ENCODE results near the gene SRD5A3. TPM values are rescaled to one million over a fixed set of nuclear protein-coding genes. Genes with fewer than 3 reads are reported as not detected.
A peak's percentile ranks its signal among the peaks of the same experiment; 100 is the strongest.
"Not testable (repeated sequence)": the region's sequence is repeated elsewhere in the genome, so short reads cannot be mapped to it uniquely, and the experiment has no call there.

The SRD5A3 gene
- total RNA-seq, 1 donor from 2014 or later = 22.7 TPM

DNA sequence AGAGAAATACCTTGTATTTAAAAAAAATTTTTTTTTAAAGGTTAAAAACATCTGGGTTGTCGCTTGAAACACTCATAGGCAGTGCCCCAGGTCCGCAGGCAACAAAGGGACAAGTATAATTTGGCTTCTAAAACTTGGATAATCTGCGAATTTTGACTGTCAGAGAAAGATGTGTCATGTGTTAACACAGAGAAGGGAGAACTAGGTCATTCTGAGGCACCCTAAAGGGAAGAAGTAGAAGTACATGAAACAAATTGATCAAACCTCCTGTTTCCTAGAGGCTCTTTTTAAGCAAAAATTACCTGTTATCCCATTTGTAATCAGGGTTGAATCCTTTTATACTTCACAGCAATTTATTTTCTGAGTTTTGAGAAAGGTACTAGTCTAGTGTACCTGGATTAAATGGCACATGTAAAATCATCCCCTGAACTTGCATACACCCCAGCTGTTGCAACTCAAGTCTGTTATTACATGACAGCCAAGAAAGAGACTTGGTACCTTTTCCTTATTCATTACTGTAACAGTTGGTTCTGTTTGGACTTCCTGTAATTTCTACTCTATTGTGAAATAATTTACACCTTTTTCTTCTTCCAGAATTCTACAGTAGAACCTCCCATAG lies 1.7 kb downstream of the SRD5A3 start:
- Histone ChIP-seq H3K36me3 (no peaks in the 10 kb centered on the region), H3F3A (ENCODE audit: low read depth) (peaks cover 40% of the 10 kb centered on the region), H3K4me1 (peaks cover 16% of the 10 kb centered on the region), H3K9ac (no peak overlapping the region), H3K9me3 (ENCODE audit: low read depth) (no peaks in the 10 kb centered on the region), H3K4me2 (no peak overlapping the region), H2AFZ (replicated peaks) (no peak overlapping the region), H3K27ac (no peak overlapping the region), H3K27me3 (peaks cover 10% of the 10 kb centered on the region), H3K79me2 (ENCODE audit: low read depth) (peaks cover 13% of the 10 kb centered on the region), H4K20me1 (ENCODE audit: low read depth) (no peaks in the 10 kb centered on the region), H3K4me3 (no peak overlapping the region)
- Mint-ChIP-seq H3K4me1 (peaks cover 8% of the 10 kb centered on the region), H3K4me3 (peak overlapping the region; percentile 88), H3K9me3 (peaks cover 5% of the 10 kb centered on the region), H3K27me3 (ENCODE audit: insufficient read depth, low read depth) (peaks cover 10% of the 10 kb centered on the region), H3K27ac (no peak overlapping the region), H3K36me3 (peaks cover 13% of the 10 kb centered on the region)
- TF ChIP-seq EZH2phosphoT487 (IDR thresholded peaks at IDR 0.05) = no peak
- no peak for TF ChIP-seq CTCF (IDR thresholded peaks at IDR 0.05)
- no peak for TF ChIP-seq EZH2 (IDR thresholded peaks at IDR 0.05)
- no peak for DNase-seq (ENCODE audit: low spot score)

- peaks cover 10% of the 10 kb centered on the region for H3K27me3 ChIP-seq
- no peak overlapping the region for H2AFZ ChIP-seq (replicated peaks)
- H3K4me3 ChIP-seq = no peak overlapping the region
- Mint-ChIP-seq H3K27me3 (ENCODE audit: insufficient read depth, low read depth) (peaks cover 10% of the 10 kb centered on the region), H3K4me3 (no peak overlapping the region), H3K4me1 (peaks cover 8% of the 10 kb centered on the region), H3K27ac (no peak overlapping the region), H3K9me3 (peaks cover 9% of the 10 kb centered on the region), H3K36me3 (peaks cover 17% of the 10 kb centered on the region)
- TF ChIP-seq EZH2phosphoT487 (IDR thresholded peaks at IDR 0.05) = no peak
- no peak for TF ChIP-seq CTCF (IDR thresholded peaks at IDR 0.05)
- TF ChIP-seq EZH2 (IDR thresholded peaks at IDR 0.05) = no peak
- H3K79me2 ChIP-seq (ENCODE audit: low read depth) = peaks cover 13% of the 10 kb centered on the region
- H3F3A ChIP-seq (ENCODE audit: low read depth) = peaks cover 36% of the 10 kb centered on the region
- no peak overlapping the region for H3K27ac ChIP-seq
- H3K9me3 ChIP-seq (ENCODE audit: low read depth) = no peaks in the 10 kb centered on the region
- H3K4me1 ChIP-seq = peaks cover 16% of the 10 kb centered on the region
- no peaks in the 10 kb centered on the region for H3K36me3 ChIP-seq
- no peak for DNase-seq (ENCODE audit: low spot score)
- H3K9ac ChIP-seq = no peak overlapping the region
- H3K4me2 ChIP-seq = no peak overlapping the region
- H4K20me1 ChIP-seq (ENCODE audit: low read depth) = no peaks in the 10 kb centered on the region
Measured at GRCh38 chr4:55348466-55348865, 2.4 kb downstream of the SRD5A3 start.

GRCh38 chr4:55350870-55351269 lies 4.8 kb downstream of the SRD5A3 start:
- not testable (repeated sequence) for DNase-seq (ENCODE audit: low spot score); H3K4me3 ChIP-seq; H3K36me3 ChIP-seq; H3K27me3 Mint-ChIP-seq (ENCODE audit: insufficient read depth, low read depth); H2AFZ ChIP-seq (replicated peaks); H3K4me1 ChIP-seq; H3K9me3 ChIP-seq (ENCODE audit: low read depth); H3K27ac Mint-ChIP-seq; H3K4me3 Mint-ChIP-seq; H3K4me2 ChIP-seq; H3K9ac ChIP-seq; H3K4me1 Mint-ChIP-seq; H4K20me1 ChIP-seq (ENCODE audit: low read depth); H3K27ac ChIP-seq
- H3K36me3 Mint-ChIP-seq = peaks cover 25% of the 10 kb centered on the region
- Histone ChIP-seq H3K79me2 (ENCODE audit: low read depth) (peaks cover 13% of the 10 kb centered on the region), H3K27me3 (peaks cover 10% of the 10 kb centered on the region), H3F3A (ENCODE audit: low read depth) (peaks cover 12% of the 10 kb centered on the region)
- H3K9me3 Mint-ChIP-seq = peaks cover 13% of the 10 kb centered on the region

- H3K36me3 ChIP-seq = no peaks in the 10 kb centered on the region
- no peak for DNase-seq (ENCODE audit: low spot score)
- peaks cover 10% of the 10 kb centered on the region for H3K27me3 ChIP-seq
- H3K4me2 ChIP-seq = no peak overlapping the region
- Mint-ChIP-seq H3K27me3 (ENCODE audit: insufficient read depth, low read depth) (peaks cover 2% of the 10 kb centered on the region), H3K27ac (no peak overlapping the region), H3K9me3 (peaks cover 13% of the 10 kb centered on the region), H3K4me1 (peaks cover 8% of the 10 kb centered on the region), H3K36me3 (peaks cover 26% of the 10 kb centered on the region), H3K4me3 (no peak overlapping the region)
- H3K9ac ChIP-seq = no peak overlapping the region
- H3F3A ChIP-seq (ENCODE audit: low read depth) = peaks cover 4% of the 10 kb centered on the region
- no peak overlapping the region for H3K27ac ChIP-seq
- H3K4me3 ChIP-seq = no peak overlapping the region
- peaks cover 13% of the 10 kb centered on the region for H3K79me2 ChIP-seq (ENCODE audit: low read depth)
- no peak for TF ChIP-seq EZH2 (IDR thresholded peaks at IDR 0.05)
- no peak for TF ChIP-seq EZH2phosphoT487 (IDR thresholded peaks at IDR 0.05)
- TF ChIP-seq CTCF (IDR thresholded peaks at IDR 0.05) = no peak
- peaks cover 4% of the 10 kb centered on the region for H3K4me1 ChIP-seq
- H4K20me1 ChIP-seq (ENCODE audit: low read depth) = no peaks in the 10 kb centered on the region
- no peaks in the 10 kb centered on the region for H3K9me3 ChIP-seq (ENCODE audit: low read depth)
- H2AFZ ChIP-seq (replicated peaks) = no peak overlapping the region
Measured at GRCh38 chr4:55351824-55352223, 5.8 kb downstream of the SRD5A3 start.
